IPS DF 6.9 (cell line): ENCODE results near the gene TBC1D9.

Experiments used
- DNase-seq: peaks from one replicate; pipeline ENCODE4 v3.0.0-alpha.2; 2013; ENCODE audit warnings: low read depth, low spot score
- H3K27ac ChIP-seq: one replicate; pipeline ENCODE4 v1.5.1; 2013; ENCODE audit warnings: low read length, control low read depth
- H3K27me3 ChIP-seq: 2 replicates; pipeline ENCODE4 v1.6.1; 2013; ENCODE audit warnings: mild to moderate bottlenecking, low read length; ENCODE audit not compliant: control insufficient read depth, insufficient read depth
- H3K36me3 ChIP-seq: 2 replicates; pipeline ENCODE4 v1.6.1; 2013; ENCODE audit warnings: low read length; ENCODE audit not compliant: control insufficient read depth, insufficient read depth
- H3K4me1 ChIP-seq: 2 replicates; pipeline ENCODE4 v1.6.1; 2013; ENCODE audit warnings: low read length; ENCODE audit not compliant: control insufficient read depth, insufficient read depth
- H3K4me3 ChIP-seq: 2 replicates; pipeline ENCODE4 v1.5.1; 2013; ENCODE audit warnings: mild to moderate bottlenecking, low read length
- H3K9me3 ChIP-seq: 2 replicates; pipeline ENCODE4 v1.6.1; 2013; ENCODE audit warnings: low read length, inconsistent platforms; ENCODE audit not compliant: control insufficient read depth, insufficient read depth
- WGBS: extraction: QIAGEN DNeasy Blood & Tissue Kit; methylation state at CpG from one replicate; pipeline ENCODE4 v1.1.7; 2013; ENCODE audit warnings: mixed read lengths, missing lambda C conversion rate; ENCODE audit not compliant: insufficient read length, insufficient coverage; 5-methylcytosine and 5-hydroxymethylcytosine counted together

The TBC1D9 gene

DNA sequence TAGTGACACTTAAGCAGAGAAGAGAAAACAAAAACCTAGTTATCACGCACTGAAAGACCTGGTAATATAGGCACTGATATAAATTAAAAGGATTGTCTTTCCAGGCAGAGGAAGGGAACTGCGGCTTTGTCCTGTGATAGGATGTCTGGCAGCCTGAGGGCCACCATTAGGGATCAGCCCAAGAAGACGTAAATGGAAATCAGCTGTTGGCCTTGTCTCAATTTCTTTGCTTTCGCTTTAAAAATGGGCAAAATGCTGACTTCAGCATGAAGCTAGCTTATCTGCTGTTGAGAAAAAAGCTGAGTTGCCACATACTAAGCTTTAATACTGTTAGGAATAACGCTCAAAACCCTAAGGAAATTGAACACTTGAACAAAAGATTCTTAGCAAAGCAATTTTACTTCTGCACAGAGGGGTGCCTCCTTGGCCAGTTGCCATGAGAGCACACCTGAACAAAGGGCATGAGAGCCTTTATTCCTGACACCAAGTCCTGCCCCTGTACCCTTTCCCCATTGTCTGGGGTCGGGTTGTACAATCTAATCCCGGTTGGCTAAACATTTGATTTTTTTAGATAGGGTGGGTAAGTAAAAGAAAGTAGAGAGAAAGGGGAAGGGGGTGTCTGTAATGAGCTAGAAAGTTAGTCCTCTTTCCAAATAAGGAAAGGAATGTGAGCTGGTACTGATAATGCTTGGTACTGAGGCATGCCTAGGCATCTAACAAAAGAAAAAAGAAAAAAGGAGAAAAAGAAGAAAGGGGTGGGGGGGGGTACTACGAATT lies 102.3 kb downstream of the TBC1D9 start:
- Histone ChIP-seq H3K27me3 (no peaks in the 10 kb centered on the region), H3K27ac (no peak overlapping the region), H3K36me3 (no peaks in the 10 kb centered on the region), H3K9me3 (no peaks in the 10 kb centered on the region), H3K4me3 (no peak overlapping the region), H3K4me1 (no peaks in the 10 kb centered on the region)
- no CpG with 5 or more reads among the region's 8 CpGs for WGBS
- DNase-seq, result no peak

DNA sequence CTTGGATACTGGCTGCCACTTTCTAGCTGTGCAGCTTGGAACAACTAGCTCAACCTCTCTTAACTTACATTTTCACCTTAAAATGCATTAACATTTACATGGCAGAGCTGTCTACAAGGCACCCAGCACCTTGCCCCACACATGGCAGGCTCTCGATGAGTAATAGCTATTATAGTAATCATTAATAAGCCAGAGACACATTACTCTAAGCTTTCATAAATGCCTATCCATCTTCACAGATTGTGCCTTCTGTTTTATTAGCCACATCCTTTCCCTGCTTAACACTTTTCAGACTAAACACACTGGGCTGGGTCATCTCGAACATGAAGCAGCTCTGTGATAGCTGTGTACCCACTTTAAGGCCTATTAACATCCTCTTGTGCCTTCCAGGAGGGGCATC lies 103.6 kb downstream of the TBC1D9 start:
- H3K9me3 ChIP-seq, result no peaks in the 10 kb centered on the region
- no CpG with 5 or more reads among the region's 2 CpGs for WGBS
- H3K4me3 ChIP-seq, result no peak overlapping the region
- H3K36me3 ChIP-seq, result no peaks in the 10 kb centered on the region
- H3K27me3 ChIP-seq, result no peaks in the 10 kb centered on the region
- no peak overlapping the region for H3K27ac ChIP-seq
- no peaks in the 10 kb centered on the region for H3K4me1 ChIP-seq
- DNase-seq, result no peak

DNA sequence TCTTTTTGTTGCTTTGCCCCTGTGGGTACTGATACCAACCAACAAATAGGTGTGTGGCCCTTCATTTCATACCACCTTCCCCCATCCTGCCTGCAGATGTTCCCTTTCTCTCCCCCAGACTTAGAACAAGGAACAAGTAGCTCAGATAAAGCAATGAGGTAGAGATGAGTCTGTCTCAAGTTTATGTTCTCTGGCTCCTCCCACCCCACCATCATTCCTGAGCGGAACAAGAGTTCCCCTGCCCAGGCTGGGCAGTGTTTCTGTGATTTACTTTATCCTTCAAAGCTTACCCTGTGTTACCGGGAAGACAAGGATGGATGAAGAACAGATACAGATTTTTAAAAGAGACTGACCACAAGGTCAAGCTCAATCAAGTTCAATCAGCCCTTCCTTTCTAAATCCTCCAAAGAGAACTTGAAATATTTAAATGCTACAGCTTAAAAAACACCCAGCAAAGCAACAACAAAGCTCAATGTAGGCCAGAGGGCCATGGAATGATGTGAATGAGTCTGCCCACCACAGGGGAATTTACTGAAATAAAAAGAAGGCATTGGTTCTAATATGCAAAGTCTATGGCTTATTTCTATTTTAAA lies 107.4 kb downstream of the TBC1D9 start:
- Histone ChIP-seq H3K4me1 (no peaks in the 10 kb centered on the region; the same call in 1 of the 2 replicates), H3K27ac (no peak overlapping the region), H3K36me3 (no peaks in the 10 kb centered on the region), H3K9me3 (no peaks in the 10 kb centered on the region), H3K4me3 (no peak overlapping the region), H3K27me3 (no peaks in the 10 kb centered on the region)
- DNase-seq, result no peak
- WGBS, result no CpG with 5 or more reads among the region's 2 CpGs

DNA sequence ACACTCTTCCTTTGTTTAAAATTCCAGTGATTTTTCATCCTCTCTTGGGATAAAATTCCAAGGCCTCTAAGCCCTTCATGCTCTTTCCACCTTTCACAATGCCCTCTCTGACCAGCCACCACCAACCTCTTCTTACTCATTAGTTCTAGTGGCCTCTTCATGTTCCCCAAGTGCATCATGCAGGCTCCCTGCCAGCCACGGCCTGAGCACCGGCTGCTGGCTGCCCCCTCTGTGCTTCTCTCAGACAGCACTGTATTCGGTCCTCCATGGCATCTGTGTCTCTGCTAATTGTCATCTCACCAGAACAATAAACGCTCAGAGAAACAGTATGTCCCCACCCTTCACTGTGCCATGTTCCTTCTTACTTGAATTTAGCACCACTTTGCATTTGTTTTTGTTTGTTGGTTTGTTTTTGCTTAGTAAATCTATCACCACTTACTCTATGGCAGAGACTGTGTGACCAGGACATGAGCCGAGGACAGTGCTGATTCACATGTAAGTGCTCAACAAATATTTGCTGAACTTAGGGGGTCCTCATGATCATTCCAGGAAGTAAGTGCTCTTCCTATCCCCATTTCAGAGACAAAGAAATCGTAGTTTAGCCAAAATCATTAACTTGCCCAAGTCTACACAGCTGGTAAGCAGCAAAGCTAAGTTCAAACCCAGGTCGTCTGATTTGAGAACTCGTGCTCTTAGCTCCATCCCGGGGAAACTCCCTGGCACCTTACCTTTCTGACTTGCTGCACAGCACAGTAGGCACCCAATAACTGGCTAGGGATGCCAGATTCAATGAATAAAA lies 110.4 kb downstream of the TBC1D9 start:
- Histone ChIP-seq H3K27ac (no peak overlapping the region), H3K4me3 (no peak overlapping the region), H3K27me3 (no peaks in the 10 kb centered on the region), H3K36me3 (no peaks in the 10 kb centered on the region), H3K9me3 (no peaks in the 10 kb centered on the region), H3K4me1 (peaks cover 1% of the 10 kb centered on the region)
- WGBS, result no CpG with 5 or more reads among the region's 9 CpGs
- no peak for DNase-seq

DNA sequence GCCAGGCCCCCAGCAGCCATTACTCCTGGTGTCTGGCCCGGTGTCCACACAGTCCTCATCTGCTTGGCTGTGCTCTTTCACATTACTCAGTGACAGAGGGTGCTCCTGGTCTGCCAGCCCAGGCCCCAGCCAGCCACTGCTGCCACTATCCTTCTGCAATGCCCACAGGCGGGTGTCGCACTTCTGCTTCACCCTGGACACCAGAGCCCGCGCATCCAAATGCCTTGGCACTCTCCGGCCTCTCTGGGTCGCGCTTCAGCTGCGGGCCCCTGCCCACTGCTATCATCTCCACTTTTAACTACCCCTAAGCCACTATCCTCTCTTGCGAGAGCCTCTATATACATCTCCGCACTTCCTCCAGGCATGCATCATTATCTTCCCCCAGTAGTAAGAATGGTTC lies 111.0 kb downstream of the TBC1D9 start:
- H3K4me1 ChIP-seq, result peaks cover 1% of the 10 kb centered on the region
- no CpG with 5 or more reads among the region's 11 CpGs for WGBS
- no peaks in the 10 kb centered on the region for H3K27me3 ChIP-seq
- no peak overlapping the region for H3K4me3 ChIP-seq
- H3K9me3 ChIP-seq, result no peaks in the 10 kb centered on the region
- no peaks in the 10 kb centered on the region for H3K36me3 ChIP-seq
- no peak overlapping the region for H3K27ac ChIP-seq
- DNase-seq, result no peak

DNA sequence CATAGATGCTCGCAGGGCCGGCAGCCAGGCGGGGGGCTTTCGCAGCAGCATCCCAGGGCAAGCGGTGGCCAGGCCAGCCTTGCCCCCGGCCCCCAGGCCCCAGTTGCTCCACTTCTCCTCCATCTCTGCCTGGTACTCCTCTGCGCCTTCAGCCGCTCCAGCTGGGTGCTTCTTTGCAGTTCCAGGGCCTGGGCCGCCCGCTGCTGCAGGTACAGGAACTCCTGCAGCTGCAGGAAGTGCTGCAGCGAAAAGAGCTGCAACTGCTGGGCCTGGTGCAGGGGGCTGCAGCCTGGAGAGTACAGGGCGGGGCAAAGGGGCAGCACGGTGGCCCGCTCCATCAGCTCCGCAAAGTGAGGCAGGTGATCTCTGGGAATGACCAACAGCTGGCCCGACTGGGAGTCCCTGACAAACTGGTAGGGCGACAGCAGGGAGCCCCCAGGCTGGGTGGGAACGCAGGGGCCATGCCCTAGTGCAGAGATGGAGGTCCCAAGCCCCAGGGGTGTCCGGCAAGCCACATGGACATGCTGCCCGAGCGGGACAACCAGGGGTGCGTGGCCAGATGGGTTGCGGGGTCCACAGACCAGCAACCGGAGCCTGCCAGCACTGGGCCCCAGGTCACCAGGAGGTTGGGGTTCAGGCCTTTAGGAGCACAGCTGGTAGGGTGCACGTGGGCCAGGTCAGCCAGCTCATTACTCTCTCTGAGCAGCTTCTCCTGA lies 111.6 kb downstream of the TBC1D9 start:
- H3K9me3 ChIP-seq, result no peaks in the 10 kb centered on the region
- H3K36me3 ChIP-seq, result no peaks in the 10 kb centered on the region
- H3K4me1 ChIP-seq, result peaks cover 1% of the 10 kb centered on the region
- no peak overlapping the region for H3K4me3 ChIP-seq
- H3K27me3 ChIP-seq, result no peaks in the 10 kb centered on the region
- DNase-seq, result no peak
- no peak overlapping the region for H3K27ac ChIP-seq
- WGBS, result no CpG with 5 or more reads among the region's 25 CpGs

DNA sequence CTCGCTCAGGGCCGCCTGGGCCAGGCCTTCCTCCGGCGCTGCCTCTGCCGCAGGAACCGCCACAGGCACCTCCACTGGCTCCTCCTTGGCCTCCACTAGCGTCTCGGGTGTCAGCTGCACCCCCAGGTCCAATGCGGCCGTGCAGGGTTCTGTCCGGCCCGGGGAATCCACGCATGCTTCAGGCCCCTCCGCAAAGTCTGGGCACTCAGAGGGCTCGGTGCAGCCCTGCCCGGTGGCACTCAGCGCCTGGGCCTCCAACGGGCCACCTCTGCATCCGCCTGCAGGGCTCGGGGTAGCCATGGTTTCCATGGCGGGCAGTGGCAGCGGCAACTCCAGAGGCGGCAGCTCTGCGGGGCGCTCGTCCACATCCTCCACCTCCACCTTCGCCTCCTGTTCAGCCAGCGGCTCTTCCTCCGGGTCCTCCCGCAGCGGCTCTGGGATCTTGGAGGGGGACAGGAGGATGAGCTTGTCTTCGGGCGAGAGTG lies 112.6 kb downstream of the TBC1D9 start:
- Histone ChIP-seq H3K27me3 (no peaks in the 10 kb centered on the region), H3K9me3 (no peaks in the 10 kb centered on the region), H3K4me3 (no peak overlapping the region), H3K36me3 (no peaks in the 10 kb centered on the region), H3K27ac (no peak overlapping the region), H3K4me1 (peaks cover 1% of the 10 kb centered on the region)
- no peak for DNase-seq
- WGBS, result no CpG with 5 or more reads among the region's 33 CpGs

DNA sequence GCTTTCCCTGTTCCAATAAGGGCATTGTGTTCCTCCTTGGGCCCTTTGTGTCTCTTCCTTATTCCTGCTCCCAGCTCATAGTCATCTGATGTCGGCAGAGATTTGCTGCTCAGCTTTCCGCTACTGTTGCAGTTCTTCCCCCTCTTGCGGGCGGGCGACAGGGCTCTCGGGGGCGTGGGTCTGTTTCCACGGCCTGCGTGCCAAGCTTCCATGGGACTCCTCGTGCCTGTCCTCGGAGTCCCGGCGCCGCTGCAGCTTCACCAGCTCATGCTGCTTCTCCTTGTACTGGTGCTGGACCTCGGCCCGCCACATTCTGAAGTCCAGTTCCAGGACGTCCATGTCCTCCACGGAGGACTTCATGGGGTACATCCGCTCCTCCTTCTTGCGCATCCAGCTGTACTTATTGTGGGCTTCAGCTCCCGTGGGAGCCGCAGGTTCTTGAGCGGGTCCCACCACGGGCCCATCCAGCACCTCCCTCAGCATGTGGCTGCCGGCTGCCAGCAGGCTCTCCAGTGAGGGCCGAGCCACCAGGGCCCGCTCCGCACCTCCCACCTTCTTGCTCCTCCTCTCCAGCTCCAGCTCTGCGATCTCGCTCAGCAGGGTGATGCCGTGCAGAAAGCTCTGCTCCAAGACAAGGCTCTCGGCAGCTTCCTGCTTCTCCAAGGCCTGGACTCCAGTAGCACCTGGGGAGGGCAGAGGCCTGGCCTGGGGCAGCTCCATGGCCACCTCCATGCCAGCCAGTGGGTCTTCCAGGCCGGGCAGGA lies 113.3 kb downstream of the TBC1D9 start:
- WGBS, result no CpG with 5 or more reads among the region's 33 CpGs

DNA sequence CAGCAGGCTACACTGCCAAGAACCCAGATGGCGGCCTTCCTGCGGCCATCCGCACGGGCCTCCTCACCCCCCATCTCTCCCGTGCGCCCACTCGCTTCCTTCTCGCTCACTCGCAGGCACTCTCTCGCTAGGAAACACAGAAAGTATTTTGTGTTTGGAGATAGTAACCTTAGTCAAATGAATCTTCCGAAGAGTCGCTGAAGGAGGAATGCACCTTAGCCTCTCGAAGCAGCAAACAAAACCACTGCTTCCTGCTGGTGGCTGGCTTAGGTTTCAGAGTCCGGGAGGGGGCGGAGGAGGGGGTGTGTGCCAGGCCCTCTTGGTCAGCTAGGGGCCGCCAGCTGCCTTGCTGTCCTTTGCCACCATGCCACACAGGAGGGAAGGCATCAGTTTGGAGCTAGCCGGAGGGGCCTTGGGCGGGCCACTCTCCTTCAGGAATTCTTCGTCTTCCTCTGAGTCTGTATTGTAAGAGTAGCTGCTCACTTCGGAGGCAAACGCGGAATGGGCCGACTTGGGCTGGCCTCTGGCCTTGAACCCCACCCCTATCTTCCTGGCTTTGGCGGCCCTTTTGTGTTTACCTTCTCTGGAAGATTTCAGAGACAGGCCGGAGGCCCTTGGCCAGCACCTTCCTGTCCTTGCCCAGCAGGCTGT lies 114.3 kb downstream of the TBC1D9 start:
- no peak overlapping the region for H3K4me3 ChIP-seq
- no CpG with 5 or more reads among the region's 25 CpGs for WGBS
- no peaks in the 10 kb centered on the region for H3K36me3 ChIP-seq
- no peaks in the 10 kb centered on the region for H3K27me3 ChIP-seq
- H3K9me3 ChIP-seq, result no peaks in the 10 kb centered on the region
- DNase-seq, result no peak
- H3K4me1 ChIP-seq, result peaks cover 1% of the 10 kb centered on the region
- H3K27ac ChIP-seq, result no peak overlapping the region

More for the DNA sequence above, 113.3 kb downstream of the TBC1D9 start:
- H3K27ac ChIP-seq, result no peak overlapping the region
- H3K4me3 ChIP-seq, result no peak overlapping the region
- H3K9me3 ChIP-seq, result no peaks in the 10 kb centered on the region
- no peaks in the 10 kb centered on the region for H3K36me3 ChIP-seq
- no peak for DNase-seq
- peaks cover 1% of the 10 kb centered on the region for H3K4me1 ChIP-seq
- H3K27me3 ChIP-seq, result no peaks in the 10 kb centered on the region
